Tibial nerve (tissue), 4 donors: ENCODE data around the gene NEGR1.

ENCODE experiments used
- EP300 ChIP-seq, 2 donors: sonication (generic); formaldehyde crosslinking; IDR thresholded peaks; one replicate each; pipeline ENCODE4 v1.6.1; 2017; ENCODE audit warnings: antibody characterized with exemption in 2 of 2, mild to moderate bottlenecking in 1 of 2
- POLR2A ChIP-seq, 2 donors: fragments of 450-650 bp; IDR thresholded peaks; one replicate each; pipeline ENCODE4 v1.6.1; 2017; ENCODE audit warnings: antibody characterized with exemption in 2 of 2, mild to moderate bottlenecking in 2 of 2, moderate library complexity in 2 of 2
- TF ChIP-seq, protein P1 (sequence below), 5 experiments: fragments of 200-600 bp in 3 of 5; fragments of 450-650 bp in 2 of 5; sonication (generic) in 3 of 5; IDR thresholded peaks; one replicate each; pipeline ENCODE4 v1.5.1; 2016 to 2019; ENCODE audit warnings: antibody characterized with exemption in 5 of 5, mild to moderate bottlenecking in 3 of 5, moderate library complexity in 2 of 5

DNA sequence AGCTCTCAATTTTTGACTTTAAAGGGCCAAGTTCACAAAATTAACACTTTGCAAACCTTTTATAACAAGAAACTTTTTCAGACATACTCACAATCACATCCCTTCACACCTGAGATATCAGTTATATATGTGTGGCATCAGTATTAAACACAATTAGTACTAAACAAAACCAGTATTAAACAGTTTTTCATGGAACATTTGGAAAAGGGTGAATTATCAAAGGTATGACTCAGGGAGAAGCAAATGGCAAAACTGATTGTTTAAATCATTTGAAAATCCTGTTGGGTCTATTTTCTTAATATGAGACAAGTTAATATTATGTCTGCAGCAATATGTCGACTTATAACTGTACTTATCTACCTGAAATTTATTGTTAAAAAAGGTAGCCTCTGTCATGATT lies 587.3 kb downstream of the NEGR1 start:
- TF ChIP-seq, protein P1, sequence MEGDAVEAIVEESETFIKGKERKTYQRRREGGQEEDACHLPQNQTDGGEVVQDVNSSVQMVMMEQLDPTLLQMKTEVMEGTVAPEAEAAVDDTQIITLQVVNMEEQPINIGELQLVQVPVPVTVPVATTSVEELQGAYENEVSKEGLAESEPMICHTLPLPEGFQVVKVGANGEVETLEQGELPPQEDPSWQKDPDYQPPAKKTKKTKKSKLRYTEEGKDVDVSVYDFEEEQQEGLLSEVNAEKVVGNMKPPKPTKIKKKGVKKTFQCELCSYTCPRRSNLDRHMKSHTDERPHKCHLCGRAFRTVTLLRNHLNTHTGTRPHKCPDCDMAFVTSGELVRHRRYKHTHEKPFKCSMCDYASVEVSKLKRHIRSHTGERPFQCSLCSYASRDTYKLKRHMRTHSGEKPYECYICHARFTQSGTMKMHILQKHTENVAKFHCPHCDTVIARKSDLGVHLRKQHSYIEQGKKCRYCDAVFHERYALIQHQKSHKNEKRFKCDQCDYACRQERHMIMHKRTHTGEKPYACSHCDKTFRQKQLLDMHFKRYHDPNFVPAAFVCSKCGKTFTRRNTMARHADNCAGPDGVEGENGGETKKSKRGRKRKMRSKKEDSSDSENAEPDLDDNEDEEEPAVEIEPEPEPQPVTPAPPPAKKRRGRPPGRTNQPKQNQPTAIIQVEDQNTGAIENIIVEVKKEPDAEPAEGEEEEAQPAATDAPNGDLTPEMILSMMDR (IDR thresholded peaks at IDR 0.05) = no peak
- no peak for TF ChIP-seq POLR2A (IDR thresholded peaks at IDR 0.05)
- TF ChIP-seq EP300 (IDR thresholded peaks at IDR 0.05) = no peak
